AML-193 (cell line): Measurements from ENCODE around the gene GAPVD1.
A peak's percentile ranks its signal among the peaks of the same experiment; 100 is the strongest.

Experiments
- DNase-seq, 2 experiments: peaks; one replicate each; lab custom pipeline; 2025; lab: John Stamatoyannopoulos, UW

The GAPVD1 gene

DNA sequence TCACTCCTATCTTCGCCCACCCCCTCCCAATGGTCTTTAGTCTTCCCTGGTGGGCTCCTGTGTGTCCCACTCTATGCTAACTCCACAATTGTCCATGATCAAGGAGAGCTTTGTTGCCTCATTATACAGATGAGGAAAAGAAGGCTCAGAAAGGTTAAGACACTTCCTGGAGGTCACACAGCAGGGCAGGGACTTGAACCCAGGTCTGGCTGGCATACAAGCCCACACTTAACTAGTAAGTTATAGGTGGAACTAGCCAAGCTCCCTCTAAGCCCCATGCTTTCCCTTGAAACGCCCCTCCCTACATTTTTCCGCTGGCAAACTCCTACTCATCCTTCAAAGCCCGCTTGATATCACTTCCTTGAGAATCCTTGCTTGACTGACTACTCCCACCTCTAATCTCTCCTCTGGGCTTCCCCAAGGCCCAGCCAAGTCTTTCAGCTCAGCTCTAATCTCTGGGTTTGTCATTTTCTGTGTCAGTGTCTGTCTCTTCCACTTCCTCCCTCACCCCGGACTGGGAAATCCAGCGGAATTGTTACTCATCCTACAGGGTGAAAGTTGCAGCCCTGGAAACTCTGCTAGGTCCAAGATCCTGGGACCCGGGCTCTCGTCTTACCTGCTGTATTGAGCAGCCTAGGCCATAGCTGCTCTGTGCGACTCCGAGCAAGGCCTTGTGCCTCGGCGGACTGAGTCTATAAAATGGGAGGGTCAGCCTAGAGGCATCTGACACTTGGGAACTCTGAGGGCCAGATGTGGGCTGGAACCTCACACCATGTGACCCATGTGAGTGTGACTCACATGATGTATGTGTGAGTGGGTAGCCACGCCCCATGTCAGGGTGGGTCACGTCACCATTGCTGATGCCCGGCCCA, 144.5 kb downstream of the GAPVD1 start:
- DNase-seq = no peak

DNA sequence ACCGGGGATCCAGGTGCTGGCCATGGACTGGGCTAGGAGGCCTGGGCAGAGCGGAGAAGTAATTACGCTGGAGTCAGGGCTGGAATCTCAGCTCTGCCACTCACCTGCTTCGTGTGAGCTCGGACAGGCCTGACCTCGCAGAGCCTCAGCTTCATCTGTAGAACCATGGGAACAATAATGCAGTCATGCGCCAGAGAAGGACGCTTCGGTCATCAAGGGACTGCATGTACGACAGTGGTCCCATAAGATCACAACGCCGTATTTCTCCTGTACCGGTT, 145.1 kb downstream of the GAPVD1 start:
- no peak for DNase-seq

DNA sequence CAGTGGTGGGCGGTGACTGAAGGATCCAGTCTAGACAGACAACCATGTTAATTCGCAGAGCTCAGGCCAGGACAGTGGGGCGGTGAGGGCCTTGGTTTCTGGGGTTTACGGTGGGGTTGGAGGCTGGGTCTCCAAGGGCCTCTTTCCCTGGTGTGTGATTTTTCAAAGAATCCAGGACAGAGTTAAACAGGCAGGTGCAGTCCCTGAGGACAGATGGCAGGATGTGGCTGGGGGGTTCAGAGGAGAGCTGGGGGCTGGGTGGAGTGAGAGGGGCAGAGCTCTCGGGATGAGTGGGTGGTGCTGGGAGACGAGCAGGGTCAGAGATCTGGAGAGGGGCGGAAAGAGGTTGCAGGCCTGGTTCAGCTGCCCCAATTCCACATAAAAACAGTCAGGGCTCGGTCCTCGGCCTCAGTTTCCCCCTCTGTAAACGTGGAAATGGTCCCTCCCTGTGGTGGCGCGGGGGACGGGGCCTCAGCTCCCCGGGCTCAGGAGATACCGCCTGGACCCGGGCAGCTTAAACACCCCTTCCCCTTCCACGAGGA, 145.9 kb downstream of the GAPVD1 start:
- no peak for DNase-seq

DNA sequence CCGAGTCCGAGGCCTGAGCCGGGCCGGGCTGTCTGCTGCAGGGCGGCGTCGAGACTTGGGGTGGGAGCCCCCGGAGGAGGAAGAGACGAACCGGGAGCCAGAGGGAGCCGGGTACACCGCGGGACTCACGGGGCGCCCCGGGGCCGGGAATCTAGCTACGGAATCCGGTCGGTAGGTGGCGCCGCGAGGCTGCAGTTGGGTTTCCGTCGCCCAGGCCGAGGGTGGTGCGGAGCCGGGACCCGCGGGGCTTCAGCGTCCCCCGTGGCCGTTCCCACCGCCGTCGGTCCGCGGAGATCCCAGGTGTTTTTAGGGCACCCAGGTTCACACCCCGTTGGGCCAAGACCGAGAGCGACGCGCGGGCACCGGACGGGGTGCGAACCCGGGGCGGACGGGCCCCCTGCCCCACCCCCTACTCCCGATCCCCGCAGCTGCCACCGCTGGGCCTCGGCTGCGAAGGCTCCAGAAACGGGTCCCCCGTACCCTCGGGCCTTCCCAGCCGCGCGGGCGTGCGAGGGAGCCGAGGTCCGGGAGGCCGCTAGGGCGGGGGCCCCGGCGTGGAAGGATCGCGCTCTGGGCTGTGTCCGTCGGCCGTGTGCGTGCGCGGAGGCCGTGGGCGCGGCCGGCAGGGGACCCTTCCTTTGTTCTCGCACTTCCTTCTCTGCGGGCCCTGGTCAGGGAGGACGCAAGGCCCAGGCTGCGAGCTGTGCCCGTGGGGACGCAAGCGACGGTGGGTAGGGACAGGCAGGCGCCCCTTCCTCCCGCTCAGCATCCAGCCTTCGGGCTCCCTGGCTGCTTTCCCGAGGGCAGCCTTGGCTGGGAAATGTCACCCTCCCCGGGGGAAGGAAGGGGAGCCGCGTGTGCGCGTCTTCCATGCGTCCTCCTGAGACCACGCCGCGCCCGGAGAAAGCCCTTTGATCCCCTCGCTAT, 146.6 kb downstream of the GAPVD1 start:
- peak; percentile 20 to 29 for DNase-seq

DNA sequence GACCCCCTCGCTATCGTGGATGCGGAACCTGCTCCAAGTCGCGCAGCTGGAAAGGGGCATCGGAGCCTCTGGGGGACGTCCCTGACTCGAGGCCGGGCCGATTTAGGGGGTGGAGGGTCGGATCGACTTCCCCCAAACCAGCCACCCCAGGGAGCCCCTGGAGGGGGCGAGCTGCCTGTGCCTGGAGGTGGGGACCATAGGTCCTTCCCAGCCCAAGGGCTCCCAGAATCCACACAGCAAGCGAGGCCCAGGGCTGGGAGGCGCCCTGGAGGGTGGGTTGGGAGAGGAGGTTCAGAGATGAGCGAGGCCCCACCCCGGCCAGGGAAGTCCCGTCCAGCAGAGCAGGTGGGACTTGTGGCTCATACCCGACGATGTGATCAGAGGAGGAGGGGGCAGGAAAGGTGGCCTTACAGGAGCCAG, 147.6 kb downstream of the GAPVD1 start:
- no peak for DNase-seq

DNA sequence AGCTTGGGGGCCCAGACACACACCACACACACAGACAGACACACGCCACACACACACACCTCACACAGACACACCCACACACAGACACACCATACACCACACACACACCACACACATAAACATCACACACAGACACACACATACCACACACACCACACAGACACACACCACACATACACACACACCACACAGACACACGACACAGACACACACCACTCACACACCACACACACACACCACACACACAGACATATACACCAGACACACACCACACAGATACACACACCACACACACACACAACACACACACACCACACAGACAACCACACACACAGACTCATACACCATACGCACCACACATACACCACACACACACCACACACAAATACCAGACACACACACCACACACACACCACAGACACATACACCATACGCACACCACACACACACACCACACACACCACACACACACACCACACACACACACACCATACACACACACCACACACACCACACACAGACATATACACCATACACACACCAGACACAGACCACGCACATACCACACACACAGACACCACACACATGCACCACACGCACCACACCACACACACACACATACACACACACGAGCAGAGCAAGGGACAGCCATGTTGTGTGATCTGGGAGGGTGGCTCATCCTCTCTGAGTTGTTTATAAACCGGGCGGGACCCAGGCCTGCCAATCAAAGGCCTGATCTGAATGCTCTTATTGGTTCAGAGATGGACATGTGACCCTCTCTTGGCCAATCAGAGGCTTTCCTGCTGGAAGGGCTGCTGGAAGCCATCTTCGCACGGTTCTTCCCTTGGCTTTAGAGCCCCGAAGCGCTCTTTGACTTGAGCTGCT, 148.3 kb downstream of the GAPVD1 start:
- DNase-seq = no peak

DNA sequence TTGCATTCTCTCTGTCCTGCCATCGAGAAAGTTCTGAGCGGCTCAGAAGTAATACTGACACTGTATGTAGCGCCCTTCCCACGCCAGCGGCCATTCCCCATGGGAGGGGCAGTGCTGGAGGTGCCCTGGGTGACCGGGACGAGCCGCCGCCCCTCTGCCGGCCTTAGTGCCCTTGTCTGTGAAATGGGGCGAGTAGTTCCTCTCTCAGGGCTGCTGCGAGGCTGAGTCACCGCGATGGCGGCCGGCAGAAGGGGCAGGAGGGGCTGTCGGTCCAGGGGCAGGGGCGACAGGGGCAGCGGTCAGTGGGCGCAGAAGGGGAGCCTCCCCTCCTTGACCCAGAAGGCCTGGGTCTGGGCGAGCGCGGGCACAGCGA, 148.9 kb downstream of the GAPVD1 start:
- no peak for DNase-seq

DNA sequence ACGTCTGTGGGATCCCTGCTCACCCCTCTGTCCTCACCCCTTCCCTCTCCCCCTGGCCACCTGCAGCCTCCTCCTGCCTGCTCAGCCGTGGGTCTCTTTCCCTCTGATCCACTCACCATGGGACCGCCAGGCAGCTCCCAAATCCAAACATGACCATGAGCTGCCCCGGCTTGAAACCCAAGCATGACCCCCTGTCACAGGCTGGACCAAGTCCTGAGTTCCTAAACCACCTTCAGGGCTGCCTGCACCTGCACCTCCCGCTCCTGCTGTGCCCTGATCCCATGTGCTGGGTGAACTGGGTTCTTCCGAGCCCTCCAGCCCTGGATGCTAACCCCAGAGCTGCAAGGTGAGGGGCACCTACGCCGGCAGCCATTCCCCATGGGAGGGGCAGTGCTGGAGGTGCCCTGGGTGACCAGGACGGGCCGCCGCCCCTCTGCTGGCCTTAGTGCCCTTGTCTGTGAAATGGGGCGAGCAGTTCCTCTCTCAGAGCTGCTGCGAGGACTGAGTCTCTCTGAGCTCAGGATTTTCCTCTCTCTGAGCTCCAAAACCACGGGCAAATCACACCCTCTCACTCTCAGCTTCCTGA, 149.6 kb downstream of the GAPVD1 start:
- no peak for DNase-seq

DNA sequence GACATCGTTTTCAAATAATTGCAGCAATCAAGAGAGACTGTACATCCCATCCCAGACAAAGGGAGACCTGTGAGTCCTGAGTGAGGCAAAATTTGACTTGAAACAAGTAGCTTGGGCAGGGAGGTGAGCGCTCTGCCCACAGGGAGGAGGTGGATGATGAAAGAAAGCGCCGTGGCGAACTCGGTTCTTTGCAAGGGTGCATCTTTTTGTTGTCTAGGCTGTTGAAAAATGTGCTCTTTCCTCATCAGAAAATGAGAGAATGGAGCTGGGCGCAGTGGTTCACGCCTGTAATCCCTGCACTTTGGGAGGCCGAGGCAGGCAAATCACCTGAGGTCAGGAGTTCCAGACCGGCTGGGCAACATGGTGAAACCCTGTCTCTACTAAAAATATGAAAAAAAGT, 150.5 kb downstream of the GAPVD1 start:
- DNase-seq = no peak

DNA sequence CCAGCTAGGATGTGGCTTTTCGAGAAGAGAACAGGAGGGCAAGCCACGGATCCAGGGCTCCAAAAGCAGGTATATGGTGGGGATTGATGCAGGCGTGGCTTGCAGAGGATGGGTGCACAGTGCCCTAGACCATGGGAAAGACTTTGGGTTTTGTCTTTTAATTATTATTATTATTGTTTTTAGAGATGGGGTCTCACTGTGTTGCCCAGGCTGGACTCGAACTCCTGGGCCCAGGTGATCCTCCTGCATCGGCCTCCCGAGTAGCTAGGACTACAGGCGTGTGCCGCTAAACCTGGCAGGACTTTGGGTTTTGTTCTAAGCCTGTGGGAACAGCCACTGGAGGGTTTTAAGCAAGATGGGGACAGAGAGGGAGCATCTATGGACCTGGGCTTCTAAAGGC, 152.0 kb downstream of the GAPVD1 start:
- no peak for DNase-seq

DNA sequence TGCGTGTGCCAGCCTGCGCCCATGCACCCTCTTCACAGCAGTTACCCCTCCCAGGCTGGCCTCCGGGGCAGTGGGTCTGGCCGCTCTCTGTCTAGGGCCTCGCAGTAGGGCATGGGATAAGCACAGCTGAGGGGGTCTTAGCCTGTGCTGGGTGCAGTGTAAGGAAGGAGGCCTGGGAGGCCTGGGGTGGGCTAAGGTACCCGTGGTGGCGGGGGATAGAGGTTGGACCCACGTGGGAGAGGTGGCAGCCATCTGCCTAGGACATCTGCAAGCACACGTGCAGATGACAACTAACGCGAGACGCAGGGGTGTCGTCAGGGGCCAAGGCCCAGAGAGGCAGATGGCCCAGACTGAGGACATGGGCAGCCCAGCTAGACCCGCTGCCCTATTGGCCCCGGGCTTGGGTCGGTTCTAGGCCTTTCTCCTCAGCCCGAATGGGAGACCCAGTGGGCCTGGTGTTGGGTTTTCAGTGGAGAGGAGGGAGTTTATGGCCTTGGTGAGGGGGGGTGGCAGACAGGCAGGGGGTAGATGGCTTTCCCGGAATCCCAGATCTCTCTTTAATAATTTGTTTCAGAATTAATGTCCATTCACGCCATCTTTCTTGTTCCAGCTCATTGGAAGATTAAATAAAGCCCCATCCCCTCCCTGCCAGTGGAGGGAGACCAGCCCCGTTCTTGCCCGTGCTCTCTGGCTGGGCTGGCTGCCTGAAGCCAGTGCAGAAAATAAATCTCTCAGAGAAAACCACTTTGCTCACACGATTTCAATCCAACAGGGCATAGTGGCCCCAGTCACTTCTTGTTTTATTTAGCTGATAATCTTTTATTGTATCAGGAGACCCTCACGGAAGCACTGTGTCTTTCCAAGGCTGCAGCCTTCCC, 154.2 kb downstream of the GAPVD1 start:
- DNase-seq = no peak

DNA sequence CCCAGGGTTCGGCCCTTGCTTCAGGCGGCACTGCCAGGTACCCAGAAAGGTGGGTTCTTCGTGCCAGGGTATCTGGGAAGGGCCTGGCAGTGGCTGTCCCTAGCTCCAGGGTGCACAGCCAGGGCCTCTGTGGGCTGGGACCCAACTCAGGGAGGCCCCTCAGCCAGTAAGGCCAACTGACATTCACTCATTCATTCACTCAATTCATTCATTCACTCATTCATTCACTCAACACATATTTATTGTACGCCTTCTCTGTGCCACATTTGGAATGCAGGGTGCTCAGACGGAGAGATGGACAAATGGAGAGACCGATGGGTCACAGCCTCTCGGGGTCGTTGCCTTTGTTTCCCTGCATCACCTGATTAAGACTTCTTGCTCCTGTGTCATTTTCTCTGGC, 154.9 kb downstream of the GAPVD1 start:
- no peak for DNase-seq
